ENCODE results near the gene ALDH16A1.
"Not testable (repeated sequence)": the region's sequence is repeated elsewhere in the genome, so short reads cannot be mapped to it uniquely, and the experiment has no call there.

The ALDH16A1 gene

GRCh38 chr19:49441210-49441959, 11.6 kb upstream of the ALDH16A1 start, which contains the start of gene SLC17A7:
TSS of gene SLC17A7 (minus strand) at chr19:49441527. CDS start at chr19:49441379, 148 bp downstream.
- DNase-seq: peak in 4 of 5 donors; percentile 29 to 49 (median 38)

DNA sequence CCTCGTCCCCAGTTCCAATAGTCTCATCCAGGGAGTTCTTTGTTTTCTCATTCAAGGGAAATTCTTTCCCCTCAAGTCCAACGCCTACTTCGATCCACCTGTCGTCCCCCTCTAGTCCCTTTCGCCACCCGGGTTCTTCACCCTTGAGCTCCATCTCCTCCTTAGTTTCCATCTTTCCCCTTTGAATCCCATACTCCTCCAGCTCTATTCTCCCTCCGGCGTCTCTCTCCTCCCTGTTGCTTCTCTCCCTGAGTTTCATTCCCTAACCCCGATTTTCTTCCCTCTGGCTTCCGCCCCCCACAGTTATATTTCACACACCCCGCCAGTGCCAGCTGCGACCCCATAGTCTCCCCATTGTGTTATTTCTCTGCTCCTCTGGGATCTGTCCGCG, 11.1 kb upstream of the ALDH16A1 start:
- no peak for DNase-seq

DNA sequence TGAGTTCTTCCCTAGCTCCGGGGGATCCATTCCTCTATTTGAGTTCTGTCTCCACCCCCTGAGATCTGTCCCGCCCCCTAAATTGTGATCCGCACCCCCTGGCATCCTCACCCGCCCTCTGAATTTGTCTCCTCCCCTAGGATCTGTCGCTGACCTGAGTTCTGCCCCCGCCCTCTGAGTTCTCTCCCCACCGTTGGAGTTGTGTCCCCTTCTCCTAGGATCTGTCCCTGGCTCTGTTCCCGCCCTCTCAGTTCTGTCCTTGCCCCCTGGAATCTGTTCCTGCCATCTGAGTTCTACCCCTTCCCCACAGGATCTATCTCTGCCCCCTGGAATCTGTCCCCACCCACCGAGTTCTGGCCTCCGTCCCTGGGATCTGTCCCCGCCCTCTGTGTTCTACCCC, 10.7 kb upstream of the ALDH16A1 start:
- DNase-seq: no peak

- peak; percentile 35 to 64 (median 44) for DNase-seq
These were observed 10.2 kb upstream of the ALDH16A1 start for GRCh38 chr19:49442771-49443365.

DNA sequence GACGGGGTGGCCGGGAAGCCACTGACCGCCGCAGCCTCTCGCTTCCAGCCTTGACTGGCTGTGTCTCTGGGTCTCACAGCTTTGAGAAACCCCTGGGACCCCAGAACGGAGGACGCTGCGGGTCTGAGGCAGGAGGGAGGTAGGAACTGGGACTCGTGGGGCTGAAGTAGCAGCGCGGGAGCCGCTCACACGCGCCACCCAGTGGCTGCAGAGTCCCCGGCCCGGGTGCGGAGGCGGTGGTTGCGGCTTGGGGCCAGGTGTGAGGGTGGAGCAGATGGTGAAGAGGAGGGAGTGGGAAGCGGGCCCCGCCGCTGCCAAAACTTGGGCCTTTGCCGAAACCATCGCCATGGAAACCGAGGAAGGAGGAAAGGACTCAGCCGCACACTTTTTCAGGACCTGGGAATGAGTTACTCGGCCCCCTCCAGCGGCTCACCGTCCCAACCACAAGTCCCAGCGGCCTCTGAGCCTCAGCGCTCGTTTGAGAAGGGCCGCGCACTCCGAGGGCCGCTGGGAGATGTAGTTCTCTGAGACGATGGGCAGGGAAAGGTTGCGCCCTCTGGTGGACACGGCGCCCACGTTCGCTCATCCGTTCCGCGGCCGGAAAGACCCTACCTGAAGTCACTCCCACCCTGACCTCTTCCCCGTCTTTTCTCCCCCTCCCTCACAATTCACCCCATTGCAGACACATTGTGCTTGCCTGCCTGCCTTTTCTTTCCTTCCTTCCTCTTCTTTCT, 9.5 kb upstream of the ALDH16A1 start:
- DNase-seq: peak; percentile 83 to 94 (median 90)

DNA sequence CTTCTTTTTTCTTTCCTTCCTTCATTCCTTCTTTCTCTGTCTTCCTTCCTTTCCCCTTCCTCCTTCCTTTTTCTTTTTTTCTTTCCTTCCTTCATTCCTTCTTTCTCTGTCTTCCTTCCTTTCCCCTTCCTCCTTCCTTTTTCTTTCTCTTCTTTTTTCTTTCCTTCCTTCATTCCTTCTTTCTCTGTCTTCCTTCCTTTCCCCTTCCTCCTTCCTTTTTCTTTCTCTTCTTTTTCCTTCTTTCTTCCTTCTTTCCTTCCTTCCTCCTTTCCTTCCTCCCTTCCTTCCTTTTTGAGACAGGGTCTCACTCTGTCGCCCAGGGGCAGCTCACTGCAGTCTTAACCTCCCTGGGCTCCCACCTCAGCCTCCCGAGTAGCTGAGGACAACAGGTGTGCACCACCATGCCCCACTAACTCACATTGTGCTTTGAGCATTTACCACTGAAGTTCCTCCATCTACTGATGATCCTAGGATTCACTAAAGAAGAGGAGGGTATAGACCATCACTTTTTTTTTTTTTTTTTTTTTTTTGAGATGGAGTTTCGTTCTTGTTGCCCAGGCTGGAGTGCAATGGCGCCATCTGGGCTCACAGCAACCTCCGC, 8.8 kb upstream of the ALDH16A1 start:
- DNase-seq: not testable (repeated sequence)

- DNase-seq: no peak
These were observed 7.0 kb upstream of the ALDH16A1 start for GRCh38 chr19:49445997-49446396.

DNA sequence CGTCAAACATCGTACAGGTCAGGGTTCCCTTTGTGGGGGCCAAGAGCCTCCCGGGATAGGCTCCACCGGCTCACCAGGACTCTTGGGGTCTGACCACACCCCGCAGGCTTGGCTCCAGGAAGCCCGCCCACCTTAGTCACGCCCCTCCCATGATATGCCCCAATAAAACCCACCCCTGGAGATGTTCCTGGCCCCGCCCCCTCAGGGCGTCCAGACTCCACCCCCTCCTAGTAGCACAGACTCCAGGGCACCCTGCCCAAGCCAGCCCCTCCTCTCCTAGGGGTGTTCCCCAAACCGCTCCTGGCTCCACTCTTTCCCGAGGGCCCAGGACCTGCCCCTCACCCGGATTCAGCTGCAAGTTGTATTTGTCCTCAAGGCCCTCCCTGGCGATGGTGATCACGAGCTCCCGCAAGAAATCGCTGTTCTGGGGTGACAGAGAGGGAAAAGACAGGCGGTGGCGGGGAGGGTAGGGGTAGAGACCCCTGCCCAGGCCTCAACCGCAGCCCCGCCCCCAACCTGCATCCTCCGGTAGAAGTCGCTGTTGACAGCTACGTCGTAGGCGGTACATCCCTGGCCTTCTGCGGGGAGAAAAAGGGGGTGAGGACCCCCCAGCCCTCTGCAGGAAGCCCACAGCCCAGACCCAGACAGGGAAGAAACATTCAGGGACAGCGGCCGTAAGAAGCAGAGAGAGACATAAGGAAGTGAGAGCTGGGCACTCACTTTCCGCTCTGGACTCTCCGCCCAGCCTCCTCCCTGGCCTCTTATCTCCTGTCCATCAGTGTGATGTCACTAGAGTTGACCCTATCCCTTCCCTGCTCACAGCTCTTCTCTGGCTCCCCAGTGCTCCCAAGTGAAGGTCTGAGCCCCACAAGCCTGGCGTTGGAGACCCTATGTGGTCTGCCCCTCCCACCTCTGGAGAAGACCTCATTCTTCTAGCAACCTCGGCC, 5.3 kb upstream of the ALDH16A1 start:
- no peak for DNase-seq

GRCh38 chr19:49448432-49448786, 4.6 kb upstream of the ALDH16A1 start:
- DNase-seq: no peak

GRCh38 chr19:49450405-49450804, 2.6 kb upstream of the ALDH16A1 start:
- DNase-seq: no peak

GRCh38 chr19:49451430-49452181, 1.4 kb upstream of the ALDH16A1 start, which contains the start of gene PIH1D1:
TSS of gene PIH1D1 (minus strand) at chr19:49451814. CDS start at chr19:49451574, 240 bp downstream.
- DNase-seq: peak; percentile 84 to 99 (median 93)

DNA sequence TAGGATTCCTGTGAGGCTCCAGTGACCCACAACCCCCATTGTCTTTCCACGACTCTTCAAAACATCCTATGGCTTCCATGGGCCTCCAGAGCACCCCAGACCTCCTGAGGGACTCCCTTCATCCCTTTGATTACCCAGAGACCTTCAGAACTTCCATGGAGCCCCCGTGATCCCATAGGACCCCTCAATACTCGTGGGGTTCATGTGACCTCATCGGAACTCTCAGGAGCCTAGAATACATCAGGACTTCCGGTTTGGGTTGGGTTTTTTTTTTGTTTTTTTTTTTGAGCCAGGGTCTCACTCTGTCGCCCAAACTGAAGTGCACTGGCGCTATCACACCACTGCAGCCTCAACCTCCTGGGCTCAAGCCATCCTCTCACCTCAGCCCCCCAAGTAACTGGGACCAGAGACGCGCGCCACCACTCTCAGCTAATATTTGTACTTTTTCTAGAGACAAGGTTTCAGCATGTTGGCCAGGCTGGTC, 774 bp downstream of the ALDH16A1 start:
- DNase-seq: no peak

GRCh38 chr19:49455773-49456172, 2.7 kb downstream of the ALDH16A1 start:
- DNase-seq: no peak

DNA sequence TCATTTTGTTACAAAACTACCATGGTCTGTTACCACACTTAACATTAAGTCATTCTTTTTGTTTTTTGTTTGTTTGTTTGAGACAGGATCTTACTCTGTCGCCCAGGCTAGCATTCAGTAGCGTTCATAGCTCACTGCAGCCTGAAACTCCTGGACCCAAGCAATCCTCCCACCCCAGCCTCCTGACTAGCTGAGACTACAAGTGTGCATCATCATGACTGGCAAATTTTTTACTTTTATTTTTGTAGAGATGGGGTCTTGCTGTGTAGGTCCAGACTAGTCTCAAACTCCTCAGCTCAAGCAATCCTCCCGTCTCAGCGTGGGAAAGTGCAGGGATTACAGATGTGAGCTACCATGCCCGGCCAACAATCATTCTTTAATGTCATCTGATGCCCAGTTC, 3.3 kb downstream of the ALDH16A1 start:
- no peak for DNase-seq

- DNase-seq: no peak
These were observed 5.5 kb downstream of the ALDH16A1 start for GRCh38 chr19:49458567-49458903.

- DNase-seq: no peak
These were observed 6.4 kb downstream of the ALDH16A1 start for GRCh38 chr19:49459388-49459787.

GRCh38 chr19:49461130-49461529, 8.1 kb downstream of the ALDH16A1 start:
- DNase-seq: not testable (repeated sequence)

GRCh38 chr19:49461656-49462055, 8.6 kb downstream of the ALDH16A1 start:
- no peak for DNase-seq

DNA sequence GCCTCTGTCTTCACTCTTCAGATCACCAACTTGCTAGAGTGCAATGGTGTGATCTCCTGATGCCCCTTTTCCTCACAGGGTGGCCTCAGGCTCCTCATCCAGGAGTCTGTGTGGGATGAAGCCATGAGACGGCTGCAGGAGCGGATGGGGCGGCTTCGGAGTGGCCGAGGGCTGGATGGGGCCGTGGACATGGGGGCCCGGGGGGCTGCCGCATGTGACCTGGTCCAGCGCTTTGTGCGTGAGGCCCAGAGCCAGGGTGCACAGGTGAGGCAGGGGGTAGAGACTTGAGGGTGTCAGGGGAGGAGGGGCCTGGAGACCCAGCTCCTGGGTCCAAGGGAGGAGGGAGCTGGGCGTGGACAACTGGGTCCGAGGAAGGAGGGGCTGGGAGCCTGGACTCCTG, 9.5 kb downstream of the ALDH16A1 start:
- DNase-seq: no peak

- DNase-seq: no peak
These were observed 11.1 kb downstream of the ALDH16A1 start for GRCh38 chr19:49463960-49464740.

All from T-helper 1 cell (primary cell).